Pancreas (tissue), 10 donors: ENCODE results near the gene ADIPOQ. TPM values are rescaled to one million over a fixed set of nuclear protein-coding genes. Genes with fewer than 3 reads are reported as not detected.
"Not testable (repeated sequence)": the region's sequence is repeated elsewhere in the genome, so short reads cannot be mapped to it uniquely, and the experiment has no call there.

Experiments
- ATAC-seq, 4 donors: fragments of 200-7000 bp; cut with Tn5 transposase; one replicate each; pipeline versions ENCODE4 v1.8.0 to v1.9.1; 2020; ENCODE audit warnings: mild to moderate bottlenecking in 4 of 4, moderate library complexity in 4 of 4
- DNase-seq, 6 donors: peaks; one replicate each; pipeline ENCODE4 v3.0.0-alpha.2; 2020
- FAIRE-seq: peaks from 2 replicates; lab custom pipeline; 2012; peaks lifted over from hg19 to GRCh38; lab: Jason Lieb, UNC
- H3K27ac ChIP-seq, 4 donors: fragments of 200-600 bp; sonication (generic); 1 replicate in 3 of 4; 2 replicates in 1 of 4; pipeline versions ENCODE4 v1.5.0 to v1.8.0; 2020
- H3K27me3 ChIP-seq, 4 donors: fragments of 200-600 bp; one replicate each; pipeline ENCODE4 v1.8.0; 2021
- H3K36me3 ChIP-seq, 3 donors: fragments of 200-600 bp; sonication (generic) in 1 of 3; one replicate each; pipeline versions ENCODE4 v1.5.0 to v1.8.0; 2020 to 2021
- H3K4me1 ChIP-seq, 3 donors: fragments of 200-600 bp; one replicate each; pipeline ENCODE4 v1.8.0; 2021
- H3K4me3 ChIP-seq, 4 donors: fragments of 200-600 bp; sonication (generic) in 2 of 4; one replicate each; pipeline versions ENCODE4 v1.5.0 to v1.8.0; 2020 to 2021
- H3K9me3 ChIP-seq, 4 donors: fragments of 200-600 bp; one replicate each; pipeline ENCODE4 v1.8.0; 2021
- WGBS, 2 donors: extraction: QIAGEN DNeasy Blood & Tissue Kit; methylation state at CpG; one replicate each; pipeline ENCODE4 v1.1.7; 2013; 5-methylcytosine and 5-hydroxymethylcytosine counted together
- intact Hi-C, 3 donors: fragments of 100-400 bp; cut with DNase I; formaldehyde crosslinking; loops; one replicate each; pipeline versions ENCODE4 v1.11.1 to v1.14.2; 2022
- polyA plus RNA-seq, 2 donors: library from polyadenylated mRNA; stranded (reverse); fragments of 200-250 nt; gene quantifications; one replicate each; pipeline ENCODE4 v1.2.3, GENCODE V29; 2013
- total RNA-seq, 6 donors: library from RNA; stranded (reverse); fragmentation: NEBNext Ultra II Directional in 4 of 6; extraction: Animal tissue kit (Norgen Biotek cat#: 25700) in 4 of 6; gene quantifications; one replicate each; pipeline versions ENCODE4 v1.2.1 to v1.2.4, GENCODE V29; 2021 to 2023
- TF ChIP-seq, protein P1 (sequence below), 4 donors: fragments of 200-600 bp; sonication (generic) in 3 of 4; IDR thresholded peaks; one replicate each; pipeline versions ENCODE4 v1.5.0 to v1.8.0; 2021; ENCODE audit warnings: antibody characterized with exemption in 4 of 4
- donor health status: healthy with polysubstance abuse.
- donor health status: DM: no; HTN: no; CAD: no; lungs with moderate emphysema.
- donor health status: DM: no; HTN: no; CAD: no.
- donor health status: control.
- donor health status: control.
- donor health status: Bipolar disorder and iron deficiency.
- donor health status: DM: yes; HTN: yes; CAD: no.
- donor health status: DM: no; HTN: no; CAD: no.
- donor health status: DM: no; HTN: no; CAD: no.
- donor health status: DM: yes; HTN: yes; CAD: no.

ADIPOQ gene
- total and polyA plus RNA-seq, 8 donors: 0.03 to 15.1 (median 0.72) TPM

GRCh38 chr3:186806089-186807055 lies 36.1 kb upstream of the ADIPOQ start, which contains the start of gene RFC4:
Gene RFC4 (minus strand): TSS chr3:186806482. CDS start chr3:186804713, 1,769 bp downstream.
- no peaks in the 10 kb centered on the region for H3K27me3 ChIP-seq
- H3K27ac ChIP-seq: peak within 1 kb of the TSS; percentile 81 to 91 (median 87)
- DNase-seq (peak; percentile 75 to 93 (median 86)), FAIRE-seq (no peak), ATAC-seq (peak; percentile 98 to 99 (median 98))
- H3K4me1 ChIP-seq: peaks cover 0 to 11% (median 0%) of the 10 kb centered on the region in 3 donors
- TF ChIP-seq, protein P1, sequence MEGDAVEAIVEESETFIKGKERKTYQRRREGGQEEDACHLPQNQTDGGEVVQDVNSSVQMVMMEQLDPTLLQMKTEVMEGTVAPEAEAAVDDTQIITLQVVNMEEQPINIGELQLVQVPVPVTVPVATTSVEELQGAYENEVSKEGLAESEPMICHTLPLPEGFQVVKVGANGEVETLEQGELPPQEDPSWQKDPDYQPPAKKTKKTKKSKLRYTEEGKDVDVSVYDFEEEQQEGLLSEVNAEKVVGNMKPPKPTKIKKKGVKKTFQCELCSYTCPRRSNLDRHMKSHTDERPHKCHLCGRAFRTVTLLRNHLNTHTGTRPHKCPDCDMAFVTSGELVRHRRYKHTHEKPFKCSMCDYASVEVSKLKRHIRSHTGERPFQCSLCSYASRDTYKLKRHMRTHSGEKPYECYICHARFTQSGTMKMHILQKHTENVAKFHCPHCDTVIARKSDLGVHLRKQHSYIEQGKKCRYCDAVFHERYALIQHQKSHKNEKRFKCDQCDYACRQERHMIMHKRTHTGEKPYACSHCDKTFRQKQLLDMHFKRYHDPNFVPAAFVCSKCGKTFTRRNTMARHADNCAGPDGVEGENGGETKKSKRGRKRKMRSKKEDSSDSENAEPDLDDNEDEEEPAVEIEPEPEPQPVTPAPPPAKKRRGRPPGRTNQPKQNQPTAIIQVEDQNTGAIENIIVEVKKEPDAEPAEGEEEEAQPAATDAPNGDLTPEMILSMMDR (IDR thresholded peaks at IDR 0.05): no peak
- H3K36me3 ChIP-seq: no peaks in the 10 kb centered on the region
- 0% methylated on average over 70 of the region's 70 CpGs for WGBS, 2 donors
- peak within 1 kb of the TSS; percentile 59 to 84 (median 78) for H3K4me3 ChIP-seq
- no peaks in the 10 kb centered on the region for H3K9me3 ChIP-seq
- intact Hi-C loops: no loop called here

DNA sequence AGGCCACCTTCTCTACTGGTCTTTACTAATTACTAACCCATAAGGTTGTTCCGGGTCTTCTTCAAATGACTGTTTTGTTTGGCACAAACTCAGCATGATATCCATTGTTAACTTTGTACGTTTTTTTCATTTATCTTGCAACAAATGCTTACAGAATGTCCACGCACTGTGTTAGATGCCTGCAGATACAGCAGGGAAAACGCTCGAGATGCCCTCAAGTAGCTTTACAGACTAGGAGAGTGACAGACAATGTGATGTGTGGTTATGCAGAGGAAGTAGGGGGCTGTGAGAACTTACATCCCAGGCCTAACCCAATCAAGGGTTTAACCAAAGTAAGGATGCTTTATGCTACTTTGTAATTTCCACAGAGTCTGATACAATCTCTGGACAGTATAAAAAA lies 35.3 kb upstream of the ADIPOQ start:
- 25 to 32% methylated on average over 5 of the region's 5 CpGs for WGBS, 2 donors
- DNase-seq (no peak), ATAC-seq (no peak), FAIRE-seq (no peak)
- H3K4me1 ChIP-seq: peaks cover 0 to 11% (median 0%) of the 10 kb centered on the region in 3 donors
- no peaks in the 10 kb centered on the region for H3K27me3 ChIP-seq
- peak overlapping the region in 2 of 4 donors; percentile 81 to 84 for H3K4me3 ChIP-seq
- TF ChIP-seq, protein P1 (IDR thresholded peaks at IDR 0.05): no peak
- H3K9me3 ChIP-seq: no peaks in the 10 kb centered on the region
- intact Hi-C loops: no loop called here
- H3K27ac ChIP-seq: no peak overlapping the region
- no peaks in the 10 kb centered on the region for H3K36me3 ChIP-seq

GRCh38 chr3:186810336-186810996 lies 32.0 kb upstream of the ADIPOQ start:
- TF ChIP-seq, protein P1 (IDR thresholded peaks at IDR 0.05): no peak
- H3K4me1 ChIP-seq: peaks cover 0 to 6% (median 0%) of the 10 kb centered on the region in 3 donors
- H3K36me3 ChIP-seq: no peaks in the 10 kb centered on the region
- intact Hi-C loops: no loop called here
- H3K27me3 ChIP-seq: no peaks in the 10 kb centered on the region
- H3K9me3 ChIP-seq: no peaks in the 10 kb centered on the region
- no peak overlapping the region for H3K4me3 ChIP-seq
- FAIRE-seq (no peak), DNase-seq (no peak), ATAC-seq (no peak)
- H3K27ac ChIP-seq: no peak overlapping the region
- 74 to 77% methylated on average over 5 of the region's 5 CpGs for WGBS, 2 donors

DNA sequence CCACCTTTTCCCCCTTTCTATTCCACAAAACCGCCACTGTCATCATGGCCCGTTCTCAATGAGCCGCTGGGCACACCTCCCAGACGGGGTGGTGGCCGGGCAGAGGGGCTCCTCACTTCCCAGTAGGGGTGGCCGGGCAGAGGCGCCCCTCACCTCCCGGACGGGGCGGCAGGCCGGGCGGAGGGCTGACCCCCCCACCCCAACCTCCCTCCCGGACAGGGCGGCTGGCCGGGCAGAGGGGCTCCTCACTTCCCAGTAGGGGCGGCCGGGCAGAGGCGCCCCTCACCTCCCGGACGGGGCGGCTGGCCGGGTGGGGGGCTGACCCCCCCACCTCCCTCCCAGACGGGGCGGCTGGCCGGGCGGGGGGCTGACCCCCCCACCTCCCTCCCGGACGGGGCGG lies 31.2 kb upstream of the ADIPOQ start:
- H3K36me3 ChIP-seq, H3K9me3 ChIP-seq, H3K27ac ChIP-seq, H3K4me1 ChIP-seq, DNase-seq, intact Hi-C loops, H3K4me3 ChIP-seq, FAIRE-seq, ATAC-seq, H3K27me3 ChIP-seq: not testable (repeated sequence)
- WGBS, 2 donors: 88 to 91% methylated on average over 16 to 18 of the region's 29 CpGs

DNA sequence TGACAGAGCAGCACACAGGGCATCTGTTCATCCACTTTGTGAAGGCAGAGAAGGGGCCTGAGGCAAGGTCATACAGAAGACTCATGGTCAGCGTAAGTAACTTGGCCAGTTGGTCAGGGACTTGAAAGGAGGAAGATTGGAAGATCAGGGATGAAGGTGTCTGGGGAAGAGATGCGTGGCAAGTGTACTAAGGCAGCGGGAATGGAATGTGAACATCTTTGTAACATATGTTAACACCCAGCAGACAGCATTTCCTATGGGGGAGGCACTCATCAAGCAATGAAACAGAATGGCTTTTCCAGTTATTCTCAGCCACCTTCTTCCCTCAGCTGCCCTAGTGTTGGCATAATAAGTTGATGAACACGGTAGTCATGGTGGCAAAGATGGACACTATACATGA lies 28.4 kb upstream of the ADIPOQ start:
- ATAC-seq (no peak), FAIRE-seq (no peak), DNase-seq (no peak)
- TF ChIP-seq, protein P1 (IDR thresholded peaks at IDR 0.05): no peak
- H3K9me3 ChIP-seq: no peaks in the 10 kb centered on the region
- intact Hi-C loops: no loop called here
- no peaks in the 10 kb centered on the region for H3K36me3 ChIP-seq
- no peaks in the 10 kb centered on the region for H3K27me3 ChIP-seq
- 81 to 88% methylated on average over 4 of the region's 4 CpGs for WGBS, 2 donors
- no peak overlapping the region for H3K4me3 ChIP-seq
- H3K27ac ChIP-seq: no peak overlapping the region
- no peaks in the 10 kb centered on the region for H3K4me1 ChIP-seq
